ENCODE results near the gene LMNA.

GRCh38 chr1:156165083-156165482, 50.6 kb downstream of the LMNA start:
- peak in 1 of 4 donors; percentile 14 for TF ChIP-seq POLR2A (IDR thresholded peaks at IDR 0.05)
- no peak for TF ChIP-seq CTCF (IDR thresholded peaks at IDR 0.05)
